RWPE1 (cell line): ENCODE results near the gene GRAP.

Experiments used
- CTCF ChIA-PET: fragments of 350-600 bp; sonication (Branson Sonifier 250); formaldehyde crosslinking; extraction: SDS; loops from one replicate; lab custom pipeline; 2021; lab: Yijun Ruan, JAX
- POLR2A ChIA-PET: fragments of 400-600 bp; formaldehyde crosslinking; extraction: SDS; loops from one replicate; lab custom pipeline; 2020; ENCODE audit warnings: antibody characterized with exemption; ENCODE audit not compliant: low non-redundant PET; lab: Yijun Ruan, JAX
- DNase-seq: peaks from one replicate; pipeline ENCODE4 v3.0.0; 2012; ENCODE audit warnings: low spot score
- H3K27ac ChIP-seq: fragments of 450-650 bp; 2 replicates; pipeline ENCODE4 v1.5.1; 2017
- CTCF ChIP-seq: fragments of 450-650 bp; conservative IDR thresholded peaks from 2 replicates; pipeline ENCODE4 v1.5.1; 2017; ENCODE audit warnings: low read depth, mild to moderate bottlenecking

The GRAP gene

GRCh38 chr17:18971801-18972200 lies 75.0 kb downstream of the GRAP start:
- CTCF ChIA-PET: interaction anchor here (1.4 kb wide), 1 partner anchor 11 kb away, joined by 5 read pairs; no protein-coding TSS in a partner anchor
- DNase-seq: no peak
- POLR2A ChIA-PET: no interaction called here
- peak overlapping the region; percentile 86 for H3K27ac ChIP-seq
- no peak for TF ChIP-seq CTCF
